ENCODE data around the gene MICAL2.

MICAL2 gene

DNA sequence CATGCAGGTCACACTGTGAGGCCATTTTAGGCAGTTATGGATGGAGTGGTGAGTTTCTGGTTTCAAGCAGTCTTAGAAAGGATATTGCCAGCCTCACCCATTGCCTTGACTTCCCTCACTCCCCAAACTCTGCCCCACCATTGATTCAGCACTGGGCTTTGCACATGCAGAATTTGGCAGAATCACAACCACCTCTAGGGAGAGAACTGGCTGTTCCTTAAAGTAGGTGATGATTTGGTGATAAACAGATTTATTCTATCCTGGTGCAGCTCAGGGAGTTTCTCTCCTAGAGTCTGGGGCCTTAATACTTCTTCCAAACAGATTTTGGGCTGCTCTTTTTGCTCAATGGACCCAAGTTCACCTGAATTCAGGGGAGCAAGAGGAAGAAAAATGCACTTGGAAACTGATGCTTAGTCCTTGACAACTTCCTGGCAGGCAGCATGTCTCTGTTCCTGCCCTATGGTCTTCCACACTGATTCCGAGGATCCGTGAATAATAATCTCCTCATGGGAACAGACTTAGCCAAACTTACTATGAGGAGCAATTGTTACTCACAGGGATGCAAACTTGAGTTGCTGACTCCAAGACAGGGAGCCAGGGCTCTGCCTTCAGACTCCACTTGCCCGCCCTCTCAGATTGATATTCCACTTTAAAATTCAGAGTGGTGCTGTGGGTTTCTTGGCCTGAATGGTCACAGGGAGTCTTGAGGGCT lies 137.3 kb downstream of the MICAL2 start:
- no peak for DNase-seq (ENCODE audit: low read depth)

DNA sequence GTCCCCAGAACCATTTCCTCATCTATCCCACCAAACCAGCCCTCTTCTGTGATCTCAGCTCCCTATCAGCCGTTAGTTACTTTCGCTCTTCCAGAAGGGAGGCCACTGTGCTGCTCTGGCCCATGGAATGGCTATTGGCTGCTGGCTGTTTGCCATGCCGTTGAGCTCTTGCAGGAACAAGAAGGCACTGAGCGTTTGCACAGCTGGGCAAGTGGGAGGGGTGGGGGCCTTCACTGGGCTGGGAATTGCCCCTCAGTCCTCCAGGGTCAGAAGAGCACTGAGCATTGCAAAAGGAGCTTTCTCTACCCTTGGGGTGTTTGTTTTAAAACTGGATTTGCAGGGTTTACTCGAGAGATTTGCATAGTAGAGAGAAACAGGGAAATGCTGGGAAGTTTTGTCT lies 137.9 kb downstream of the MICAL2 start:
- no peak for DNase-seq (ENCODE audit: low read depth)

DNA sequence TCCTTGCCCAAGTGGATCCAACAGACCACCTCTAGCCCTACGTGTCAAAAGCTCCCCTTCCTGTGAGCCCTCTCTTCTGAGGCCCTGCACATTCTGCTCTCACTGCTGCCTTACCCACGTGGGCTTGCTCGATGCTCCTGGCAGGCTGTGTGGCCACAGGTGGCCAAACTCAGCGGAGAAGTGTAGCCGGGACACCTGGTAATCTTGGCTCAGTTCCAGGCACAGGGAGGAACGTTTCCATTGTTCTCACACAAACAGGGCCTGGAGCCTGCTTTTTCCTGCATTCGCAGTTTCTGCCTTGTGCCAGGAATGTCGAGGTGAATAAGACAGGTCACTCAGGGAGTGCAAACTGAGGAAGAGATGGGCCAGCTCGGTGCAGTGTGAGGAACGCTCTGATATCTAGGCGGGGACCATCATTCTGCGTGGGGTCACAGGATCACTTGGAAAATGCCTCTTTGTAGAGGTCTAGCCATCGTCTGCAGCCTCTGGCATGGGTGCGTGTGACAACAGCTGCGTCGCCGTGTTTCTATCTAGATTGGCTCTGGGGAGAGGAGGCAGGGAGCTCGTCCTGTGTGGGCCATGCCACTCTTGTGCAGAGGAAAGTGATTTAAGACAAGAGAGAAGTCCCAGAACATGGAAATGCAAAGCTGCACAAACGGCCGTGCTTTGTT lies 139.3 kb downstream of the MICAL2 start:
- DNase-seq (ENCODE audit: low read depth), result no peak

DNA sequence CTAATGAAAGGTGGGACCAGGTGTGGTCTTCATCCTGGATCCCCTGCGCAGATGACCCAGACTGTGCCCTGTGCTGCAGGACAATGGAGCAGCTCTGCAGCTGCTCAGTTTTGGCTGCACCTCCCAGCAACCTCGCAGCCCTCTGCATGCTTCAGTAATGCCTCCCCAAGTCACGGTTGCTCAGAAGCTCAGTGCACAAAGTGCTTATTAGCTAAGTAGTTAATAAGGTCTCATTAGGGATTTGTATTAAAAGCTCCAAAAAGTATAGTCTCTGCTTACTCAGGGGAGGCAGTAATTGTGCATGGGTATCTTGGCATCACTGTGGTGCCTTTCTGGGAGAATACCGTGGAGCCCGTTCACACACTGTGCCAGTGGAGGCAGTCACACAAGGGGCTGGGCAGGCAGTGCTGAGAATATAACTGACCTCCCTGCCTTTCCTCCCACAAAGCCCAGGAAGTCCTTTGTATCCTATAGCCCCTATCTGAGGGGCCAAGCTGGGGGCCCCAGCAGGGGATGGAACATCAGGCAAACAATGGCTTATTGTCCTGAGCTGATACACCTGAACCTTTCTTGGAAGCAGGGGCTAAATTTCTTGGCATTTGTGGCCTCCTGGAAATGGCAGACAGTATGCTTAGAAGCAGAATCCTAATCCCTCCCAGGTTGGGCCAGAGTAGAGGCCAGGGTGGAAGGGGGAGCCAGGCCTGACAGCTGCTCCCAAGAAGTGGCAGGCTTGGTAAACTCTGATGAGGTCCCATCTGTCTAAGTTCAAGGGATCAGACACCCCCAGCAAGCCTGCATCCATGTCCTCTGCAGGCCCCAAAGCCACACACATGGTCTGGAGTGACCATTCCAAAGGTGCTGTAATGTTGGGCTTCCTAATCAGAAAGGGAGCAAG lies 141.5 kb downstream of the MICAL2 start:
- no peak for DNase-seq (ENCODE audit: low read depth)

DNA sequence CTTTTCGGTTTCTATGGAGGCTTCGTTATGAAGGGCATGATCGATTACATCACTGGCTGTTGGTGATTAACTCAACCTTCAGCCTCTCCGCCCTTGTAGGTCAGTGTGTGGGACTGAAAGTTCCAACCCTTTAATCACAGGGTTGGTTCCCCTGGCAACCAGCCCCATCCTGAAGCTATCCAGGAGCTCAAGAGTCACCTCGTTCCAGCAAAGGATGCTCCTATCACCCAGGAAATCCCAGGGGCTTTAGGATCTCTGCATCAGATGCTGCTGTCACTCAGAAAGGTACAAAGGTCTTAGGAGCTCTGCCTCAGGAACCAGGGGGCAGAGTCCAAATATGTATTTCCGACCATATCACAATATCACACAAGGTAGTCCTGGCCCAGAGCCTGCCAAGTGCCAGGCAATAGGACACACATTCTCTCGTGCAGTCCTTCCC lies 143.5 kb downstream of the MICAL2 start:
- no peak for DNase-seq (ENCODE audit: low read depth)

DNA sequence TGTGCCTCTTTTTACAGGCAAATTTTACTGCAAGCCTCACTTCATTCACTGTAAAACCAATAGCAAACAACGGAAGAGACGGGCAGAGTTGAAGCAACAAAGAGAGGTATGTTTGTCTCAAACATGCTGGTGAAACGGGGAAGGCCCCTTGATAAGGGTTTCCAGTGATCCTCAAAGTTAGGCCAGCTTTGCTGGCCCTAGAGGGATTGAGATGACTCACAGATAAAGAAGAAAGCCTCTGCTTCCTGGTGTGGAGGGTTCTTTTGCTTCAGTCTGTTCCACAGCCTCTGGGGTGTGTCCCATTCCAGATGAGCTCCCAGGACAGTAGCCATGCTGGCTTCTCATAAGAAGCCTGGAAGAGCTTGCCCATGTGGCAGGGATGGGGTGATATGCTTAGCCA lies 148.1 kb downstream of the MICAL2 start:
- no peak for DNase-seq (ENCODE audit: low read depth)

DNA sequence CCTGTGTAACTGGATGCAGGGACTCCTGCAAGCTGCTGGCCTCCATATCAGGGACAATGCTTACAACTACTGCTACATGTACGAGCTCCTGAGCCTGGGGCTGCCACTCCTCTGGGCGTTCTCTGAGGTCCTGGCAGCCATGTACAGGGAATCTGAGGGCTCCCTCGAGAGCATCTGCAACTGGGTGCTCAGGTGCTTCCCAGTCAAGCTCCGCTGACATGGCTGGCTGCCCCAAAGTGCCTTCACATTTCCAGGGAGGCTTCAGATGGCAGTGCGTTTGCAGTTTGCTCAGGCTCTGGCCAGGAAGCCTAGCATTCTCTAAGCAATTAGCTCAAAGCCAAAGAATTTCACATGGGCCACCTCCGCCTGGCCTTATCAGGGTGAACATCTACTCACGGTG lies 149.6 kb downstream of the MICAL2 start:
- no peak for DNase-seq (ENCODE audit: low read depth)

DNA sequence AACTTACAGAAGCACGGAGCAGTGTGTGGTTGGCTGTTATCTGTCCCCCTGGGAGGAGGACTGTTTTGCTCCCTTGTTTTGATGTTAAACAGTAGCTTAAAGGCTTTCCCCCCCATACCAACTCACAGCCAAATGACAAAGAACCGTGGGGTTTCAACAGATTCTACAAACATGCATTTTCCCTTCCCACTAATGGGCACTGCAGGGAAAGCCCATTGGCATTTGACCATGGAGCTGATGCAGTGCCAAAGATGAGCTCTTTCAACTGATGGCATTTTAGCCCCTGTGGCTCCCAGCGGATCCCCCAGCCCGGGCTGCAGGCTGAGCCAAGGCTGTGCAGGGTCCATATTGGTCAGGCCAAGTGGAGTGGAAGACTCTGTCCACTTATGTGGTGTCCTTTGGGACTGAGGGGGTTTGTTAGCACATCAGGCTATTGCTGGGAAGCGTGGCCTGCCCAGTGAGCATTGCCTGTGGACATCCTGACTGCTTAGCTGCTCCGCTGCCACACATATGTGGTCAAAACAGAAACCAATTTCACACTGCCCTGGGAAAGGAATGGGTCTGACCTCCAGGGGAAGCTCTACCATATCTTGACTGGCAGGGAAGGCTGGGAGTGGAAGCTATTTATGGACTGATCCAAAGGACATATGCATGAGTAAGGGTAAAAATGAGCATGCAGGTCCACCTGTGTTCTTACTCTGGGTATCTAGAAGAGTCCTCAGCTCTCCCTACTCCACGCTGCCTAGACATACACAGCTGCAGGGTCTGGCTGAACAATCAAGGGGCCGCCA lies 150.5 kb downstream of the MICAL2 start:
- DNase-seq (ENCODE audit: low read depth), result no peak

DNA sequence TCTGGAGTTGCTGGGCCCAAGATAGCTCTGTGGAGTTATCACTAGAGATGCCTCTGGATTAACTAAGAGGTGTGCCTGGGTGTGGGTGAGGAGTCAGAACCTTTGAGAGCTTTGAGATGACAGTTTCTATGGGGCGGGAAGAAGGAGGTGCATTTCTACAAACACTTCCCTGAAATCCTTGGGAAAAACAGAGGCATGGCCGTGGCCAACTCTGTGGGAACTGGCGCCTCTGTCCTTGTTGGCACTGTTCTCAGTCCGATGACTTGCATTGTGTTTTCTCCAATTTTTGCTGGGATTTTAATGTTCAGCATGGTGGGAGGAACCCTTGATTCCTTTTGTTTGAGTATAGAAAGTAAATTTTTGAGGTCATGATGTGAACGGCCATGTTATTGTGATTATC lies 151.2 kb downstream of the MICAL2 start:
- DNase-seq (ENCODE audit: low read depth), result no peak

DNA sequence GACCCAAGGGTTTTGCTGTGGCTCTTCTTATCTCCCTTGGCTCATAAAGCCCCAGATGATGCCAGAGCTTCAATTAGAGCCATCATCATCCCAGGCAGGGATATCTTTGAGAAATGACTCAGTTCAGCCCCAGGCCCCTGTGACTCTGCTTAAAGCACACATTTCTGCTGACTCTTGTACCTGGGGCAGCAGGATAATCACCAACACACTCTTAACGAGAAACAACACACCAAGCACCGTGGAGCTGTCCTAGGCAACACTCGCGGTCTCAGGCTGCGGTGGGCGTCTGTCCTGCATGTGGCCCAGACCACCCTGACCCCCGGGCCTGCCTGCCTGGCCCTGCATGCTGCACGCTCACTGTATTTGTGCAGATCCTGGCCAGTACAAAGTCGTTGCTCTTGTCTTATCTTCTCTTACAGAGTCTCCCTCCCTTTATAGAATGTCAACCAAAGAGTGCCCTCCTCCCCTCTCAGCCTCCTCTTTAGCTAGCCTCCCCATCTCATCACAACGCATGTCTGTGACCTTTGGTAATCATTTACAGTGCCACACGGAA lies 152.8 kb downstream of the MICAL2 start:
- DNase-seq (ENCODE audit: low read depth), result no peak

DNA sequence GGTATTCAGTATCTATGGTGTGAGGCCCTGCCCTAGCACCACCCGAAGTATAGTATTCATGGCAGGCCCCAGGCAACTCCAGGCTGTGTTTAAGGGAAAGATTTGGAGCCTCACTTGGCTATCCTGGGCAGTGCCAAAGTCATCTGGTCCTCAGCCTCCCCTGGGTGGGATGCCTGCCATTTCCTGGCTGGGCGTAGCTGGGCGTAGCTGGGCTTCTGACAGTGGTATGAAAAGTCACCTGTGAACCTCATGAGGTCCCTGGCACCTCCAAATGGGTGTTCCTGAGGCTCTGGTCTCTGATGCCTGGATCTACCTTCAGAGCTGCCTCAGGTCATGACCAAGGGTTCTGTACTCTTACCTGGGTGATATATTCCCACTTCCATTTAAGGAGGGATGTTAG lies 154.0 kb downstream of the MICAL2 start:
- DNase-seq (ENCODE audit: low read depth), result no peak

DNA sequence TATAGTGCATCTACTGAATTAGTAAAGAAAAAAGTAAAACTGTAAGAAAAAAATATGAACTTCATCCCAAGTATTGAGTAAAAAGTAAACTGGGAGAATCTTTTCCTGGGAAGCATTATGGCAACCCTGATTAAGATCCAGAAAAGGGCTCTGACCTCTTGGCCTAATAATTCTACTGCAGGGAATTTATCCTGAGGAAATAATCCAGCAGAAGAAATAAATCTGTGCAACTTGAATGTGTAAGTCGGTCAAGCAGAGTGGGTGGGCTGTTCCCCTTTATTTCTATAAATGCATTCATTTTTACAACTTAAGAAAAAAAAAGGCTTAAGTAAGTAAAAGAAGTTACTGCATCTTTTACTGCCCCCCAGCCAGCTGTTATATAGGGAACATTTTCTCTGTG lies 155.7 kb downstream of the MICAL2 start:
- DNase-seq (ENCODE audit: low read depth), result no peak

DNA sequence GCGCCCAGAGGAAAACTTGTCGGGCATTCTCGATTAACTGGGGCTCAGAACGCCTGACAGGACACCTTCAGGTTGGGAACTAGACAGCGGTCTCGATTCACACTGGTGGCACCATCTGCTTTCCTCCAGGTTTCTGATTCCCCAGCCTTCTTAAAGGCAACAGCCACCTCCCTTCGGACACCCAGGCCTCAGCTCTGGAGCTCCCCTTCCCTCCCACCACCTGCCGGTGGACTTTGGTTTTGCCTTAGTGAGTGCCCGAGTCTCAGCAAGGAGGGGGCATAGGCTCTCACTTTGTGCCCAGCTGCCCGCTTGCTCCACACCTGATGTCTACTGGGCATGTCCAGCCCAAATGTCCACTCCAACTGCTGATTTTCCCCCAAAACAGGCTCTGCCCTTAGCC lies 156.6 kb downstream of the MICAL2 start:
- DNase-seq (ENCODE audit: low read depth), result no peak

DNA sequence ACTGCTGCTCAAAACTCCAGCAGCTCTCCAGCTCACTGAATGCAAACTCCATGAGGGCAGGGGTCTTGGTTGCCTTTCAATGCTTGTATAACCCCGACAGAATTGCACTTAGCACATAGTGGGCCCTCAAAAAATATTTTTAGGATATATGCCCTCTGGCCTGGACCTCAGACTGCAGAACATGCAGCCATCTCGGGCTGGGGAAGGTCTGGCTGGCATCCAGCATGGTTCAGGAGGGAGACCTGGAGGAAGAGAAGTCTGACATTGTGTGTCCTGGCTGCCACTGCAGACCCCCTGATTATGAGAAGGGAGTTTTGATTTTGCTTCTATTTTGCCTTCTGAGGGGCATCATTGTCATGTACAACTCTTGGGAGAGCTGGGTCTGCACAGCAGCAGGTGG lies 157.5 kb downstream of the MICAL2 start:
- no peak for DNase-seq (ENCODE audit: low read depth)

DNA sequence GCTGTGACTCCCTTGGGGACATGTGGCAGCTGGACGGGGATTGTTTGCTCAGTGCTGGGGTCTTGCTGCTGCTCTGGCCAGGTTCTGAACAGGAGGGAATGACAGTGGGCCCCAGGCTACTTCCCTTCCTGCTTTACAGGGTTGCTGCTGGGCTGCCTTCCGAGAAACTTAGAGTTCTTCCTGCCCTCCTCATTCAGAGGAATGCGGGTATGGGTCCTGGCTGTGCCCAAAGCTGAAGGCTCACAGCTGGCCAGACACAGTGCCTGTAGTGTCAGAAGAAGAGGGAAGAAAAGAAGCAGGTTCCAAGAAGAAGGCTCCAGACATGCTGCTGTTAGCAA lies 158.7 kb downstream of the MICAL2 start:
- DNase-seq (ENCODE audit: low read depth), result no peak

DNA sequence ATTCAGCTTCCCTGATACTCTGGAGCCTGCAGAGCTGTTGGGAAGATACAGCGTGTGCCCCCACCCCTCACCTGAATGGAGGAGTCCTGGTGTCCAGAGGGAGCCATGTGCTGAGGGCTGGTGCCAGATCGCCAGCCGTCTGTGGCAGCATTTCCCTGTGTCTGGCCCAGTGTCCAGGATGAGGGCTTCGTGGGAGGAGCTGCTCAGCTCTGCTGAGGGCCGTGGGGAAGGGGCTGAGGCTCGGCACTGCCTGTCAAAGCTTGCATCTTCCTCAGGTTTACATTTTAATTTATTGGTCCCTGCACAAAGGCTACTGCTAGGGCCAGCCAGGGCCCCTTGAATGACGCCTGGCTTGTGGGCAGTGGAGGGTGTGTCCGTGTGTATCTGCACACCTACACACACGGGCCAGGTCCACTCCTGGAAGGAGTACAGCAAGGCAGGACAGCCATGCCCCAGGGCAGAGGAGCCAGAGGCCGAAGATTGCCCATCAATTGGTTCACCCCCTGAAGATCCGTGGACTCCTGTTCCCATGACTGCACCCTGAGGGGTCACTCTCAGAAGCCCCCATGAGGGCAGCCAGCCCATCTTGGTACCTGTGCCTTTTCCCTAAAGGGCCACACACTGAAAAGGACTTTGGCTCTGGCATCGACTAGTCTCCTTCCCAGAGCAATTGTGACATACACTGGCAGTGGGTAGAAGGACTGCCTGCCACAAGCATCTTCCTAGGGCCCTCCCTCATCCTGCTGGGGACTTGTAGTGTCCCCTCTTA lies 159.2 kb downstream of the MICAL2 start:
- DNase-seq (ENCODE audit: low read depth), result no peak

DNA sequence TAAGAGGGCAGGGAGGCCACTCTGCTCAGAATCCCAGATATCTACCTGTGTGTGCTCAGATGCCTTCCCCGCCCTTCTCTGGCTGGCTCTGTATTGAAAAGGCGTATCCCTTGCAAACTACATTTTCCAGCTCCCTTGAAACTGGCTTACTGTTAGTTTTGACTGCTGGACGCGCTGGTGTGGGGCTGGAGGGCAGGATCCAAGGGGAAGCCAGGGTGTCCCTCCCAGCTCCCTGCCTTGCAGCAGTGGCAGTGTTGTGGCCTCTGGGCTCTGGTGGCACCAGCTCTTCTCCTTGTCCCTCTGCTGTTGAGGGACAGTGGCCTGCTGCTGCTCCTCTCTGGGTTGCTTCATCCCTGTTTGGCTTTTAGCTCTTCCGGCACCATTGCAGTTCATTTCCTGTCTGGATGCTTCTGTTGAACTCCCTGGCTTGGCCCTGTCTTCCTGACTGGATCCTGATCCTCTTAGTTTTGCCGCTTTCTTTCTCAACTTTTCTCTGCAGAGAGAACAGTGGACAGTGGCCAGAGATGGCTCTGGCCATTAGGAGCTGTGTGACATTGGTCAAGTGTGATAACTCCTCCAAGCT lies 159.9 kb downstream of the MICAL2 start:
- DNase-seq (ENCODE audit: low read depth), result no peak

DNA sequence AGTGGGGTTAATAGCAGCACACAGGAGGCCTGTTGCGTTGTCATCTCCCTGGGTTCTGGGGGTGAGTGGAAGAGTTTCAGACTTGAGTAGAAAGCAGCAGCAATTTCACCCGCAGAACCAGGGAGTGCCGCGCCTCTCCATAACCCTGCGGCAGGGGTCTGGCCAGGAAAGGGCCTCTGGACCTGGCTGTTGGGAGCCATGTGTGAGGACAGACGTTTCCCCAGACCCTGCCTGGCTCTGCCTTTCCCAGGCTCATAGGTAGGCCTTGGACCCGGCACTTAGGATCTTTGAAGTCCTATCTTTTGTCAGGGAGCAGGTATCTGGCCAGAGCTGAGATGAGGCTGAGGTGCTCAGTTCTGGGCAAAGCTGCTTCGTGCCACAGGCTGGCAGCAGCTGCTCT lies 160.4 kb downstream of the MICAL2 start:
- no peak for DNase-seq (ENCODE audit: low read depth)

DNA sequence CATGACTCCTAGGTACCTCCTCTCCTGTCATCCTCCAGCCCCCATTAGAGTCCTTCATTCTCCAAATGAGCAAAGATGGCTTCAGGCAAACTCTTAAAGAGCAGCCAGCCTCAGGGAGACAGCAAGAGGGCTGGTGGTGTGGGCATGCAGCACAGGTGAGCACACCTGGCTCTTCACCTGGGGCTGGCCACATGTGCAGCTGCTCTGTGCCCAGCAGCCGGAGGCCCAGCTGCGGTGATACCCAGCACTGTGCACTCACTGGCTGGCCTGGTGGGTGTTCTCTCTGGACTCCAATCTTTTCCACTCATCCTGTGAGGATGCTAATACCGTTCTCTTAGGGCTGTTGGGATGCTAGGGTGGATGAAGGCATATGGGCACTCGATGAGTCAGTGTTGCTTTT lies 160.9 kb downstream of the MICAL2 start:
- no peak for DNase-seq (ENCODE audit: low read depth)

DNA sequence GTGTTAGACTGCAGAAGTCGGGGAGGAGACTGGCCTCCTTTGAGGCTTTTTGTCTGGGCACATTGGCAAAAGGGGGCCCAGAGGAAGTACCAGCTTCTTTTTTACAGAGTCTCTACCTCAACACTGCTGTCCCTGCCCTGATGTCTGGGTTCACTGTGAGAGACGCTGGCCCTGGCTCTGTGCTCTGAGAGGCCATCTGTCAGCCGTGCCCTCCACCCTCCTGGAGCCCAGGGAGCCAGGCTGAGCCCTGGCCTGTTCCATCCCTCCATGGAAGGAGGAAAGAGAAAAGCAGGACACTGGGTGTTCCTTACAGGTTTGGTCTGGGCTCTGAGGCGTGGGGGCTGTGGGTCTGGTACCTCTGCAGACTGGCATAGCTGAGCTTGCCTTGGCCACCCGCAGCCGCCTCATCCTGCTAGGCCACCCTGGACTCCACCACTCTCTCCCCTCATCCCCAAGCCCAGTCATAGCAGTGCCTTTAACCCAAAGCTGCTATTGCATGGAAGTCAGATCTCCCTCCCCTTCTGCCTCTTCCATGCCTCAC lies 161.5 kb downstream of the MICAL2 start:
- DNase-seq (ENCODE audit: low read depth), result no peak
